Measurements from ENCODE around the gene TRIOBP.

Gene TRIOBP

GRCh38 chr22:37658133-37659065, 38.4 kb upstream of the TRIOBP start, which contains the start of gene PDXP (continued):
- TF ChIP-seq ZNF324 (tag by site-specific recombination; IDR thresholded peaks at IDR 0.05) (no peak), ZNF677 (tag by site-specific recombination; IDR thresholded peaks at IDR 0.05) (peak; percentile 54; the same call in 1 of the 2 replicates), ZNF426 (tag by site-specific recombination; IDR thresholded peaks at IDR 0.05) (no peak), ZNF280D (tag by site-specific recombination; IDR thresholded peaks at IDR 0.05) (no peak), HIC1 (tag by site-specific recombination; IDR thresholded peaks at IDR 0.05) (no peak), SP3 (tag by site-specific recombination; IDR thresholded peaks at IDR 0.05) (peak; percentile 62; the same call in 1 of the 2 replicates), EGR2 (tag by site-specific recombination; IDR thresholded peaks at IDR 0.05; ENCODE audit: low read depth) (no peak), PRDM10 (tag by site-specific recombination; IDR thresholded peaks at IDR 0.05) (peak; percentile 34), BCL6B (tag by site-specific recombination; IDR thresholded peaks at IDR 0.05) (no peak), ZNF510 (tag by site-specific recombination; IDR thresholded peaks at IDR 0.05; ENCODE audit: insufficient replicate concordance) (no peak), ZNF707 (tag by site-specific recombination; IDR thresholded peaks at IDR 0.05) (no peak), ZNF16 (tag by site-specific recombination; IDR thresholded peaks at IDR 0.05; ENCODE audit: low read depth) (no peak), ZNF362 (tag by site-specific recombination; IDR thresholded peaks at IDR 0.05) (no peak), ZSCAN18 (tag by site-specific recombination; IDR thresholded peaks at IDR 0.05) (no peak), KLF8 (tag by site-specific recombination; IDR thresholded peaks at IDR 0.05) (no peak), ZNF521 (tag by site-specific recombination; IDR thresholded peaks at IDR 0.05) (no peak), ZSCAN30 (tag by site-specific recombination; IDR thresholded peaks at IDR 0.05) (peak; percentile 30; the same call in 1 of the 2 replicates), ZNF660 (tag by site-specific recombination; IDR thresholded peaks at IDR 0.05) (peak; percentile 40; the same call in 1 of the 2 replicates), ZNF394 (tag by site-specific recombination; IDR thresholded peaks at IDR 0.05; ENCODE audit: borderline replicate concordance) (no peak), ZNF184 (tag by site-specific recombination; IDR thresholded peaks at IDR 0.05) (no peak), ZNF404 (tag by site-specific recombination; IDR thresholded peaks at IDR 0.05) (no peak), GLIS2 (tag by site-specific recombination; IDR thresholded peaks at IDR 0.05) (peak; percentile 68), ZNF121 (tag by site-specific recombination; IDR thresholded peaks at IDR 0.05) (no peak), ZNF610 (tag by site-specific recombination; IDR thresholded peaks at IDR 0.05; ENCODE audit: borderline replicate concordance) (no peak), MYNN (tag by site-specific recombination; IDR thresholded peaks at IDR 0.05; ENCODE audit: borderline replicate concordance) (no peak), ZNF10 (tag by site-specific recombination; IDR thresholded peaks at IDR 0.05) (no peak)

Data from HEK293 (cell line).